HEK293 (cell line): ENCODE measurements around the gene MOG.

Experiments
- CTCF ChIA-PET: fragments of 350-600 bp; formaldehyde crosslinking; extraction: SDS; loops from one replicate; lab custom pipeline; 2021; ENCODE audit warnings: antibody characterized with exemption; lab: Yijun Ruan, JAX
- POLR2A ChIA-PET: fragments of 300-600 bp; formaldehyde crosslinking; extraction: SDS; loops from one replicate; lab custom pipeline; 2020; ENCODE audit warnings: antibody characterized with exemption, inconsistent platforms; lab: Yijun Ruan, JAX
- H3K27ac ChIP-seq: fragments of 200-500 bp; sonication (Bioruptor generic); 2 replicates; pipeline ENCODE4 v1.5.1; 2014; ENCODE audit warnings: low read depth, low read length, control low read depth, inconsistent platforms; ENCODE audit errors: extremely low read depth
- H3K36me3 ChIP-seq, 2 experiments: fragments of 200-500 bp in 1 of 2; sonication (Bioruptor generic) in 1 of 2; 1 replicate in 1 of 2; 2 replicates in 1 of 2; pipeline ENCODE4 v1.5.1; 2014 to 2017; ENCODE audit warnings: inconsistent platforms in 2 of 2, low read length in 2 of 2; ENCODE audit not compliant: control insufficient read depth in 2 of 2, insufficient read depth in 1 of 2
- H3K4me1 ChIP-seq: fragments of 200-500 bp; sonication (Bioruptor generic); 2 replicates; pipeline ENCODE4 v1.5.1; 2014; ENCODE audit warnings: mild to moderate bottlenecking, low read length, inconsistent platforms; ENCODE audit not compliant: control insufficient read depth, insufficient read depth
- H3K4me3 ChIP-seq: 2 replicates; pipeline ENCODE4 v1.5.1; 2011; ENCODE audit warnings: low read depth, mild to moderate bottlenecking, control low read depth, low read length, moderate library complexity
- H3K9me3 ChIP-seq: fragments of 200-500 bp; sonication (Bioruptor generic); 2 replicates; pipeline ENCODE4 v1.5.1; 2014; ENCODE audit warnings: low read depth, low read length, inconsistent platforms; ENCODE audit not compliant: control insufficient read depth, insufficient read depth
- GLI2 ChIP-seq: fragments of 450-650 bp; formaldehyde crosslinking; IDR thresholded peaks from 2 replicates; pipeline ENCODE4; 2017; ENCODE audit warnings: missing biosample characterization, missing genetic modification characterization, low read depth, borderline replicate concordance
- GLIS2 ChIP-seq: fragments of 450-650 bp; formaldehyde crosslinking; IDR thresholded peaks from 2 replicates; pipeline ENCODE4 v1.5.1; 2016; ENCODE audit warnings: missing biosample characterization, missing genetic modification characterization
- HOXC10 ChIP-seq: sonication (generic); formaldehyde crosslinking; IDR thresholded peaks from 2 replicates; pipeline ENCODE4 v1.8.1; 2023; ENCODE audit warnings: mild to moderate bottlenecking, missing genetic modification reagents
- OSR2 ChIP-seq: fragments of 450-650 bp; formaldehyde crosslinking; IDR thresholded peaks from 2 replicates; pipeline ENCODE4 v1.5.1; 2016; ENCODE audit warnings: missing biosample characterization, missing genetic modification characterization
- ZBTB10 ChIP-seq: fragments of 450-650 bp; formaldehyde crosslinking; IDR thresholded peaks from 2 replicates; pipeline ENCODE4 v1.5.1; 2016; ENCODE audit warnings: missing biosample characterization, missing genetic modification characterization
- ZBTB8A ChIP-seq: fragments of 450-650 bp; formaldehyde crosslinking; IDR thresholded peaks from 2 replicates; pipeline ENCODE4 v1.5.1; 2016; ENCODE audit warnings: missing biosample characterization, missing genetic modification characterization
- ZNF169 ChIP-seq: fragments of 450-650 bp; formaldehyde crosslinking; IDR thresholded peaks from 2 replicates; pipeline ENCODE4 v1.5.1; 2016; ENCODE audit warnings: missing biosample characterization, missing genetic modification characterization
- ZNF26 ChIP-seq: fragments of 450-650 bp; formaldehyde crosslinking; IDR thresholded peaks from 2 replicates; pipeline ENCODE4 v1.5.1; 2016; ENCODE audit warnings: missing biosample characterization, missing genetic modification characterization
- ZNF311 ChIP-seq: fragments of 450-650 bp; formaldehyde crosslinking; IDR thresholded peaks from 2 replicates; pipeline ENCODE4 v1.5.1; 2017; ENCODE audit warnings: missing biosample characterization, missing genetic modification characterization, borderline replicate concordance
- ZNF677 ChIP-seq: fragments of 450-650 bp; IDR thresholded peaks from 2 replicates; pipeline ENCODE4 v1.5.0; 2018; ENCODE audit warnings: missing biosample characterization, mild to moderate bottlenecking, missing genetic modification characterization, moderate library complexity
- ZNF747 ChIP-seq: fragments of 450-650 bp; formaldehyde crosslinking; IDR thresholded peaks from 2 replicates; pipeline ENCODE4 v1.5.1; 2016; ENCODE audit warnings: missing biosample characterization, missing genetic modification characterization
- TF ChIP-seq, protein P1 (sequence below): fragments of 450-650 bp; formaldehyde crosslinking; IDR thresholded peaks from 2 replicates; pipeline ENCODE4 v1.5.1; 2016; ENCODE audit warnings: missing biosample characterization, missing genetic modification characterization
- TF ChIP-seq, protein P2 (sequence below): fragments of 450-650 bp; formaldehyde crosslinking; IDR thresholded peaks from 2 replicates; pipeline ENCODE4 v1.5.1; 2016; ENCODE audit warnings: missing biosample characterization, missing genetic modification characterization
- TF ChIP-seq, protein P3 (sequence below): fragments of 450-650 bp; formaldehyde crosslinking; IDR thresholded peaks from 2 replicates; pipeline ENCODE4 v1.5.1; 2016; ENCODE audit warnings: missing biosample characterization, missing genetic modification characterization

The MOG gene

DNA sequence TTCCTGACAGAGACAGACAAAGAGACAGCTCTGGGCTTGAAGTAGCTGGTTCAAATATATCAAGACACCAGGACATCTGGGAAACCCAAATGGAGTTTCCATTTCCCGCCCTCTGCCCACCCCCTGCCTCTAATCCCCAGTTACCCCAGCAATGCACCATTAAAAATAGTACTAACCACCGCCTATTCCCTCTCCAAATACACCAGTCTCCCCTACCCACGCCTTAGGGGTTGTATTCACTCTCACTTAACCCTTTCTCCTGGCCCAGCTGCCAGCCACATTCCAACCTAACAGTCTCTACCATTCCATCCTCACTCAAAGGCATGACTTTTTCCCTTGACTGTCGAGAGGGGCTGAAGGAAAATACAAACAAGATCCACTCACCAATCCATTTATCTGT is 46.4 kb upstream of the MOG start:
- ChIA-PET CTCF (interaction anchor here (0.6 to 2.7 kb wide), 2 partner anchors 18 to 43 kb away, joined by 3 to 12 read pairs; no protein-coding TSS in a partner anchor), POLR2A (interaction anchor here (1.5 to 1.6 kb wide), 2 partner anchors 11 to 18 kb away, joined by 3 to 5 read pairs; no protein-coding TSS in a partner anchor)
- TF ChIP-seq ZNF747 (tag by site-specific recombination), result no peak
- TF ChIP-seq HOXC10 (CRISPR knock-in tag), result no peak
- no peak for TF ChIP-seq ZBTB8A (tag by site-specific recombination)
- no peak for TF ChIP-seq ZNF169 (tag by site-specific recombination)
- no peak for TF ChIP-seq ZBTB10 (tag by site-specific recombination)
- no peak for TF ChIP-seq ZNF677 (tag by site-specific recombination)
- TF ChIP-seq ZNF26 (tag by site-specific recombination), result no peak
- TF ChIP-seq ZNF311 (tag by site-specific recombination), result no peak
- no peak for TF ChIP-seq GLI2
- TF ChIP-seq GLIS2, result no peak
- TF ChIP-seq, protein P1, sequence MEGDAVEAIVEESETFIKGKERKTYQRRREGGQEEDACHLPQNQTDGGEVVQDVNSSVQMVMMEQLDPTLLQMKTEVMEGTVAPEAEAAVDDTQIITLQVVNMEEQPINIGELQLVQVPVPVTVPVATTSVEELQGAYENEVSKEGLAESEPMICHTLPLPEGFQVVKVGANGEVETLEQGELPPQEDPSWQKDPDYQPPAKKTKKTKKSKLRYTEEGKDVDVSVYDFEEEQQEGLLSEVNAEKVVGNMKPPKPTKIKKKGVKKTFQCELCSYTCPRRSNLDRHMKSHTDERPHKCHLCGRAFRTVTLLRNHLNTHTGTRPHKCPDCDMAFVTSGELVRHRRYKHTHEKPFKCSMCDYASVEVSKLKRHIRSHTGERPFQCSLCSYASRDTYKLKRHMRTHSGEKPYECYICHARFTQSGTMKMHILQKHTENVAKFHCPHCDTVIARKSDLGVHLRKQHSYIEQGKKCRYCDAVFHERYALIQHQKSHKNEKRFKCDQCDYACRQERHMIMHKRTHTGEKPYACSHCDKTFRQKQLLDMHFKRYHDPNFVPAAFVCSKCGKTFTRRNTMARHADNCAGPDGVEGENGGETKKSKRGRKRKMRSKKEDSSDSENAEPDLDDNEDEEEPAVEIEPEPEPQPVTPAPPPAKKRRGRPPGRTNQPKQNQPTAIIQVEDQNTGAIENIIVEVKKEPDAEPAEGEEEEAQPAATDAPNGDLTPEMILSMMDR (tag by site-specific recombination), result no peak
- TF ChIP-seq, protein P2, sequence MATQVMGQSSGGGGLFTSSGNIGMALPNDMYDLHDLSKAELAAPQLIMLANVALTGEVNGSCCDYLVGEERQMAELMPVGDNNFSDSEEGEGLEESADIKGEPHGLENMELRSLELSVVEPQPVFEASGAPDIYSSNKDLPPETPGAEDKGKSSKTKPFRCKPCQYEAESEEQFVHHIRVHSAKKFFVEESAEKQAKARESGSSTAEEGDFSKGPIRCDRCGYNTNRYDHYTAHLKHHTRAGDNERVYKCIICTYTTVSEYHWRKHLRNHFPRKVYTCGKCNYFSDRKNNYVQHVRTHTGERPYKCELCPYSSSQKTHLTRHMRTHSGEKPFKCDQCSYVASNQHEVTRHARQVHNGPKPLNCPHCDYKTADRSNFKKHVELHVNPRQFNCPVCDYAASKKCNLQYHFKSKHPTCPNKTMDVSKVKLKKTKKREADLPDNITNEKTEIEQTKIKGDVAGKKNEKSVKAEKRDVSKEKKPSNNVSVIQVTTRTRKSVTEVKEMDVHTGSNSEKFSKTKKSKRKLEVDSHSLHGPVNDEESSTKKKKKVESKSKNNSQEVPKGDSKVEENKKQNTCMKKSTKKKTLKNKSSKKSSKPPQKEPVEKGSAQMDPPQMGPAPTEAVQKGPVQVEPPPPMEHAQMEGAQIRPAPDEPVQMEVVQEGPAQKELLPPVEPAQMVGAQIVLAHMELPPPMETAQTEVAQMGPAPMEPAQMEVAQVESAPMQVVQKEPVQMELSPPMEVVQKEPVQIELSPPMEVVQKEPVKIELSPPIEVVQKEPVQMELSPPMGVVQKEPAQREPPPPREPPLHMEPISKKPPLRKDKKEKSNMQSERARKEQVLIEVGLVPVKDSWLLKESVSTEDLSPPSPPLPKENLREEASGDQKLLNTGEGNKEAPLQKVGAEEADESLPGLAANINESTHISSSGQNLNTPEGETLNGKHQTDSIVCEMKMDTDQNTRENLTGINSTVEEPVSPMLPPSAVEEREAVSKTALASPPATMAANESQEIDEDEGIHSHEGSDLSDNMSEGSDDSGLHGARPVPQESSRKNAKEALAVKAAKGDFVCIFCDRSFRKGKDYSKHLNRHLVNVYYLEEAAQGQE (tag by site-specific recombination), result no peak
- TF ChIP-seq OSR2, result no peak
- TF ChIP-seq, protein P3, sequence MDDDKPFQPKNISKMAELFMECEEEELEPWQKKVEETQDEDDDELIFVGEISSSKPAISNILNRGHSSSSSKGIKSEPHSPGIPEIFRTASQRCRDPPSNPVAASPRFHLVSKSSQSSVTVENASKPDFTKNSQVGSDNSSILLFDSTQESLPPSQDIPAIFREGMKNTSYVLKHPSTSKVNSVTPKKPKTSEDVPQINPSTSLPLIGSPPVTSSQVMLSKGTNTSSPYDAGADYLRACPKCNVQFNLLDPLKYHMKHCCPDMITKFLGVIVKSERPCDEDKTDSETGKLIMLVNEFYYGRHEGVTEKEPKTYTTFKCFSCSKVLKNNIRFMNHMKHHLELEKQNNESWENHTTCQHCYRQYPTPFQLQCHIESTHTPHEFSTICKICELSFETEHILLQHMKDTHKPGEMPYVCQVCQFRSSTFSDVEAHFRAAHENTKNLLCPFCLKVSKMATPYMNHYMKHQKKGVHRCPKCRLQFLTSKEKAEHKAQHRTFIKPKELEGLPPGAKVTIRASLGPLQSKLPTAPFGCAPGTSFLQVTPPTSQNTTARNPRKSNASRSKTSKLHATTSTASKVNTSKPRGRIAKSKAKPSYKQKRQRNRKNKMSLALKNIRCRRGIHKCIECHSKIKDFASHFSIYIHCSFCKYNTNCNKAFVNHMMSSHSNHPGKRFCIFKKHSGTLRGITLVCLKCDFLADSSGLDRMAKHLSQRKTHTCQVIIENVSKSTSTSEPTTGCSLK (tag by site-specific recombination), result no peak
- Histone ChIP-seq H3K27ac (no peak overlapping the region), H3K9me3 (no peaks in the 10 kb centered on the region), H3K36me3 (peaks cover 63 to 96% of the 10 kb centered on the region in 2 experiments), H3K4me1 (no peaks in the 10 kb centered on the region), H3K4me3 (no peak overlapping the region)
